Duodenal mucosa (tissue), 2 donors: Measurements from ENCODE around the gene SIK3.

Experiments used
- H3K27ac ChIP-seq: one replicate; pipeline ENCODE4 v1.7.0; 2013; ENCODE audit warnings: low read depth, low read length
- H3K27me3 ChIP-seq, 2 donors: one replicate each; pipeline ENCODE4 v1.7.0; 2013; ENCODE audit warnings: low read length in 2 of 2, control low read depth in 1 of 2; ENCODE audit not compliant: insufficient read depth in 2 of 2, control insufficient read depth in 1 of 2
- H3K36me3 ChIP-seq, 2 donors: one replicate each; pipeline ENCODE4 v1.7.0; 2013; ENCODE audit warnings: low read length in 2 of 2, control low read depth in 1 of 2; ENCODE audit not compliant: insufficient read depth in 2 of 2, control insufficient read depth in 1 of 2
- H3K4me1 ChIP-seq, 2 donors: one replicate each; pipeline ENCODE4 v1.7.0; 2013; ENCODE audit warnings: low read length in 2 of 2, control low read depth in 1 of 2; ENCODE audit not compliant: insufficient read depth in 2 of 2, control insufficient read depth in 1 of 2
- H3K4me3 ChIP-seq, 2 donors: one replicate each; pipeline ENCODE4 v1.7.0; 2013; ENCODE audit warnings: low read length in 2 of 2, low read depth in 1 of 2
- H3K9ac ChIP-seq, 2 donors: one replicate each; pipeline ENCODE4 v1.7.0; 2013; ENCODE audit warnings: low read length in 2 of 2, low read depth in 1 of 2
- H3K9me3 ChIP-seq, 2 donors: one replicate each; pipeline ENCODE4 v1.7.0; 2013; ENCODE audit warnings: low read length in 2 of 2, control low read depth in 1 of 2; ENCODE audit not compliant: control insufficient read depth in 1 of 2

The SIK3 gene

GRCh38 chr11:116891746-116892145 is 206.5 kb downstream of the SIK3 start:
- Histone ChIP-seq H3K9ac (no peak overlapping the region), H3K36me3 (peaks cover 6 to 44% of the 10 kb centered on the region in 2 donors), H3K4me3 (no peak overlapping the region), H3K27ac (no peak overlapping the region), H3K9me3 (no peaks in the 10 kb centered on the region), H3K4me1 (no peaks in the 10 kb centered on the region), H3K27me3 (no peaks in the 10 kb centered on the region)

GRCh38 chr11:116890607-116891006 is 207.6 kb downstream of the SIK3 start:
- Histone ChIP-seq H3K27me3 (no peaks in the 10 kb centered on the region), H3K36me3 (peaks cover 0 to 33% of the 10 kb centered on the region in 2 donors), H3K27ac (no peak overlapping the region), H3K4me1 (no peaks in the 10 kb centered on the region), H3K4me3 (no peak overlapping the region), H3K9ac (no peak overlapping the region), H3K9me3 (no peaks in the 10 kb centered on the region)

GRCh38 chr11:116890193-116890592 is 208.0 kb downstream of the SIK3 start:
- H3K4me3 ChIP-seq = no peak overlapping the region
- no peaks in the 10 kb centered on the region for H3K9me3 ChIP-seq
- H3K9ac ChIP-seq = no peak overlapping the region
- no peaks in the 10 kb centered on the region for H3K4me1 ChIP-seq
- no peak overlapping the region for H3K27ac ChIP-seq
- H3K27me3 ChIP-seq = no peaks in the 10 kb centered on the region
- peaks cover 0 to 30% of the 10 kb centered on the region in 2 donors for H3K36me3 ChIP-seq

- Histone ChIP-seq H3K9me3 (no peaks in the 10 kb centered on the region), H3K27me3 (no peaks in the 10 kb centered on the region), H3K4me3 (no peak overlapping the region), H3K36me3 (peaks cover 0 to 24% of the 10 kb centered on the region in 2 donors), H3K4me1 (no peaks in the 10 kb centered on the region), H3K27ac (no peak overlapping the region), H3K9ac (no peak overlapping the region)
These were observed 209.2 kb downstream of the SIK3 start for GRCh38 chr11:116888884-116889549.

- Histone ChIP-seq H3K36me3 (peaks cover 0 to 14% of the 10 kb centered on the region in 2 donors), H3K27ac (no peak overlapping the region), H3K9ac (no peak overlapping the region)
These were observed 210.2 kb downstream of the SIK3 start for GRCh38 chr11:116888024-116888423.

GRCh38 chr11:116885951-116886655 is 212.1 kb downstream of the SIK3 start:
- H3K27ac ChIP-seq = no peak overlapping the region
- peaks cover 0 to 3% of the 10 kb centered on the region in 2 donors for H3K36me3 ChIP-seq
- no peaks in the 10 kb centered on the region for H3K4me1 ChIP-seq
- H3K9ac ChIP-seq = no peak overlapping the region
- H3K27me3 ChIP-seq = no peaks in the 10 kb centered on the region
- no peak overlapping the region for H3K4me3 ChIP-seq
- no peaks in the 10 kb centered on the region for H3K9me3 ChIP-seq

More at GRCh38 chr11:116888024-116888423, 210.2 kb downstream of the SIK3 start:
- Histone ChIP-seq H3K27me3 (no peaks in the 10 kb centered on the region), H3K9me3 (no peaks in the 10 kb centered on the region), H3K4me1 (no peaks in the 10 kb centered on the region), H3K4me3 (no peak overlapping the region)

GRCh38 chr11:116882386-116882785 is 215.8 kb downstream of the SIK3 start:
- no peaks in the 10 kb centered on the region for H3K36me3 ChIP-seq
- H3K27ac ChIP-seq = no peak overlapping the region
- no peak overlapping the region for H3K9ac ChIP-seq
- no peak overlapping the region for H3K4me3 ChIP-seq
- no peaks in the 10 kb centered on the region for H3K4me1 ChIP-seq
- H3K27me3 ChIP-seq = no peaks in the 10 kb centered on the region
- no peaks in the 10 kb centered on the region for H3K9me3 ChIP-seq

GRCh38 chr11:116881143-116881542 is 217.1 kb downstream of the SIK3 start:
- Histone ChIP-seq H3K9ac (no peak overlapping the region), H3K27me3 (no peaks in the 10 kb centered on the region), H3K36me3 (peaks cover 0 to 5% of the 10 kb centered on the region in 2 donors), H3K4me1 (no peaks in the 10 kb centered on the region), H3K9me3 (no peaks in the 10 kb centered on the region), H3K4me3 (no peak overlapping the region), H3K27ac (no peak overlapping the region)

GRCh38 chr11:116879800-116880625 is 218.2 kb downstream of the SIK3 start:
- Histone ChIP-seq H3K9me3 (no peaks in the 10 kb centered on the region), H3K36me3 (peaks cover 9 to 17% of the 10 kb centered on the region in 2 donors), H3K4me1 (no peaks in the 10 kb centered on the region), H3K9ac (no peak overlapping the region), H3K4me3 (no peak overlapping the region), H3K27ac (no peak overlapping the region), H3K27me3 (no peaks in the 10 kb centered on the region)

GRCh38 chr11:116876656-116877055 is 221.6 kb downstream of the SIK3 start:
- Histone ChIP-seq H3K27me3 (no peaks in the 10 kb centered on the region), H3K36me3 (peaks cover 21 to 50% of the 10 kb centered on the region in 2 donors), H3K4me3 (no peak overlapping the region), H3K4me1 (no peaks in the 10 kb centered on the region), H3K27ac (no peak overlapping the region), H3K9ac (no peak overlapping the region), H3K9me3 (no peaks in the 10 kb centered on the region)
